ENCODE measurements around the gene CFAP46.

The CFAP46 gene

DNA sequence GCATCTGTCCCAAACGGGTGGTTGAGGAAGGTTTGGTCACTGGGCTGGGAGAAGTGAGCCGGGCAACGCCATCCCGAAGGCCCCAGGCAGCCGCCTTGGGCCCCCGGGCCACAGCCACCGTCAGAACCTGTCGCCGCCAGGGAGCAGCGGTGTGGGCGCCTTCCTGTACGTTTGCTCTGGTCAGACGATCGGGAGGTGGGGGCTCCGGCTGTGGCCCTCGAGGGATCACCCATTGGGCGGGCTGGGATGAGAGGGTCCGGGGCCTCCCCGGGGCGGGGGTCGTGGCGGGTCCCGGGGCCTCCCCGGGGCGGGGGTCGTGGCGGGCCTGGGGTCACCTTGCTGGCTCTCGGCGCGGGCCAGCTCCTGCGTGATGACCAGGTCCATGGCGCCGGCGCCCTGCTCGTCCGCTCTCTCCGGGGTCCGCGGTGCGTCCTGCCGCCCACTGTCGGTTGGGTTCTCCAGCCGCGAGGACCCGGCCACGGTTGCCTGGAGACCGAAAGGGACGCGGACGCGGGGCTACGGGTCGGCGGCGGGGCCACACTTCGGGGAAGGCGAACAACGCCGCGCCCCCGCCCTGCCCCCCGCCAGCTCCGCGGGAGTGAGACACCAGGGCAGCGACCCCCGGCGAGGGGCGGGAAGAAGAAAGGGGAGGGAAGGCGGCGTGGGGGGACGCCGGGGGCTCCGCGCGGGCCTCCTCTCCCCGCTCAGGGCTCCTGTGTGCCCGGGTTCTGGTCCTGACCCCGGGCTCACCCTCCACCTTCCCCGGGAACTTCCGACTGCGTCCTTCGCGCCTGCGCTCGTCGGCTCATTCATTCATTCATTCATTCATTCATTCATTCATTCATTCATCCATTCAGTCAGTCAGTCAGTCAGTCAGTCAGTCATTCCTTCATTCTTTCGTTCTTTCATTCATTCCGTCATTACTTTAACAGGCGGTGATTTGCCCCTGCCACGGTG, at the start of gene CFAP46:
Gene CFAP46, minus strand, starts transcription at position 470 of the 957 bp plus-strand sequence. Its CDS starts 86 bp downstream, at position 384.
- H3K27ac ChIP-seq, result no peak within 1 kb of the TSS
- TF ChIP-seq, protein P1, sequence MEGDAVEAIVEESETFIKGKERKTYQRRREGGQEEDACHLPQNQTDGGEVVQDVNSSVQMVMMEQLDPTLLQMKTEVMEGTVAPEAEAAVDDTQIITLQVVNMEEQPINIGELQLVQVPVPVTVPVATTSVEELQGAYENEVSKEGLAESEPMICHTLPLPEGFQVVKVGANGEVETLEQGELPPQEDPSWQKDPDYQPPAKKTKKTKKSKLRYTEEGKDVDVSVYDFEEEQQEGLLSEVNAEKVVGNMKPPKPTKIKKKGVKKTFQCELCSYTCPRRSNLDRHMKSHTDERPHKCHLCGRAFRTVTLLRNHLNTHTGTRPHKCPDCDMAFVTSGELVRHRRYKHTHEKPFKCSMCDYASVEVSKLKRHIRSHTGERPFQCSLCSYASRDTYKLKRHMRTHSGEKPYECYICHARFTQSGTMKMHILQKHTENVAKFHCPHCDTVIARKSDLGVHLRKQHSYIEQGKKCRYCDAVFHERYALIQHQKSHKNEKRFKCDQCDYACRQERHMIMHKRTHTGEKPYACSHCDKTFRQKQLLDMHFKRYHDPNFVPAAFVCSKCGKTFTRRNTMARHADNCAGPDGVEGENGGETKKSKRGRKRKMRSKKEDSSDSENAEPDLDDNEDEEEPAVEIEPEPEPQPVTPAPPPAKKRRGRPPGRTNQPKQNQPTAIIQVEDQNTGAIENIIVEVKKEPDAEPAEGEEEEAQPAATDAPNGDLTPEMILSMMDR (IDR thresholded peaks at IDR 0.05), result no peak
- no peak for DNase-seq (ENCODE audit: low spot score)
- H3K4me3 ChIP-seq, result peak within 1 kb of the TSS; percentile 63

DNA sequence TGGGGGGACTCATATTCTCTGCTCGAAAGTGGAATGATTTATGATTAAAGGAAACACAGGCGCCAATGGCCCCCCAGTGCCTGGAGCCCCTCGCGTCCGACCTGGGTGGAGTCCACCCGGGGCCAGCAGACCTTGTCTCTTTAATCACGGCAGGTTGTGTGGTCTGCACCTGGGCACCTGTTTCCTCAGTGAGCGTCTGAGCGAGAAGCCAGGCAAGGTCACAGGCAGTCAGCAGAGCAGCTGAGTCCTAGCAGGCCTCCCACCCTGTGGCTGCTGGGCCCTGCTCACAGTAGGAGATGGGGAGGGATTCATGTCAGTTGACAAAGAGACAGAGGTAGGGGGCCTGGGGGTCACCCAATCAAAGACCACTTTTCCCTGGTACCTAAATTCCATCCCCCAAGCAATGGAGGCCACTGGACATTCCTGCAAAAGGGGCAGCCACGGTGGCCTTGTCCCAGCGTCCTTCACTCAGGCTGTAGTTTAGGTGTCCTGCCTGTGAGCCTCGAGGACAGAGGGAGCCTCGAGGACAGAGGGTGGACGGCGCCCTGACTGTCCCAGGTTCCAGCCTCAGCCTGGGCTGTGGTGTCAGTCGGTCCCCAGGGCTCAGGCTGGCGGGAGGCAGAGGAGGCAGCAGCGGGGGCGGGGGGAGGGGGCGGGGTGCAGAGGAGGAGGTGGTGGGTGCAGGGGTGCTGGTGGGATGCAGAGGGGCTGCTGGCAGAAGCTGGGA, 49.5 kb upstream of the CFAP46 start:
- TF ChIP-seq, protein P1 (IDR thresholded peaks at IDR 0.05), result no peak
- Histone ChIP-seq H3K27ac (no peak overlapping the region), H3K4me3 (no peak overlapping the region)
- no peak for DNase-seq (ENCODE audit: low spot score)

DNA sequence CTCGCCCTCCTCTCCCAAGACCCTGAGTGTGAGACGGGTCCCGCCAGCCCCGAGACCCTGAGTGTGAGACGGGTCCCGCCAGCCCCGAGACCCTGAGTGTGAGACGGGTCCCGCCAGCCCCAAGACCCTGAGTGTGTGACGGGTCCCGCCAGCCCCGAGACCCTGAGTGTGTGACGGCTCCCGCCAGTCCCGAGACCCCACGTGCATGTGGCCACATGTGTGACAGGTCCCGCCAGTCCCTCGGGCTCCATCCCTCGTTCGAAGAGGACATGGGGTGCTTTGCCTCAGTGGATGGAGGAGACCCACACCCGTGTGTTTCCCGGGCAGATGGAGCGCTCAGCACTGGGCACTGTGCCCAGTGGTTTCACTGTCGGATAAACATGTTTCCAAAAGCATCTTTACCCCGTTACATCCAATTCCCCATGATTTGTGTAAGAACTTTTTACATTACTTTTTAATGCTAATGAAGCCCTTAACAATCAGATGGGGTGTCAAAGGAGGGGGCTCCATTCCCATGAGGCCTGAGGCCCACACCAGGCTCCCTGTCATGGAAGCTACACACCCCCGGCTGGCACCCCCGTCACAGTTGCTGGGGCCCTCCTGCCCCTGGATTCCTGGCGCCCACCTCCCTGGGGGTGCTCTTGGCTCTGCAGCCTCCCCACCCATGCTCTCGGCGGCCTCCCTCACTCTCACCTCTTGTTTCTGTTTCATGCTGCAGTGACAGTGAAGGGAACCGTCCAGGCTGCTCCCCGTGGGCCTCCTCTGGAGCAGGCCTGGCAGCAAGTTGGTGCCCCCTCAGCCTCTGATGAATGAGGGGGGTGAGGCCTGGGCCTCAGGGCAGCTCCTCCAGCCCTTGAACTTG, 48.5 kb upstream of the CFAP46 start:
- TF ChIP-seq, protein P1 (IDR thresholded peaks at IDR 0.05), result no peak

DNA sequence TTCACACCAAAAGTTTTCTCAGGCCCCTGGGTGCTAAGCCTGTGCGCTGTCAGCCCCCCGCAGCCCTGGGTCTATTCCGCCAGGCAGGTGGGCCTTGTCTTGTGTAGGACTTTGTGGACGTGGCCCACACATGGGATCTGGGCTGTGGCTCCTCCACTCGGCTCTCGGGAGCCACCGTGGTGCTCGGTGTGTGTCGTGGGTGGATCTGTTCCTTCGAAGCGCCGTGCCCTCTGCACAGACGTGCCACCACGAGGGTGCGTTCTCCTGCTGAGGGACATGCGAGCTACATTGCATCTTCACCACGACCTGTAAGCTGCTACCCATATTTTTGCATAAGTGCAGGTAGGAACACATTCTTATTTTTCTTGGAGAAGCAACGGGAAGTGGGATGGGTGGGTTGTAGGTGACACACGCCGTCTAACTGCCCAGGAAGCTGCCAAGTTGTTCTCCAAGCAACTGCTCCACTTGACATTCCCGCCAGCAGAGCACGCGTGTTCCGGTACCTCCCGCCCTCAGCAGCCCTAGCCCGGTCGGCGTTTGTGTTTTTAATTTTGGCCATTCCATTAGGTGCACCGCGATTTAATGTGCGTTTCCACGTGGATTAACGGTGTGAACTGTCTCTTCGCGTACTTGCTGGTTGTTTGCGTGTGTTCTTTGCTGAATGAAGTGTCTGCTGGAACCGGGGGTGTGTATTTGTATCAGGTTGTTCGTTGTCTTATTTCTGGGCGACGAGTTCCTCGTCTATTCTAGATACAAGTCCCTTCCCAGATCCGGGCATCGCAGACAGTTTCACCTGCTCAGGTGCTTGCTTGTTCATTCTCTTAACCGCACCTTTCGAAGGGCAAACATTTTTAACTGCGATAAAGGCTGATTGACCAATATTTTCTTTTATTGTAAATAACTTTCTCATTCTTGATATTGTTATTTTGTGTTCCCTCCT, 47.4 kb upstream of the CFAP46 start:
- TF ChIP-seq, protein P1 (IDR thresholded peaks at IDR 0.05), result no peak
- DNase-seq (ENCODE audit: low spot score), result no peak
- no peak overlapping the region for H3K27ac ChIP-seq
- H3K4me3 ChIP-seq, result no peak overlapping the region

More for the DNA sequence above, 48.5 kb upstream of the CFAP46 start:
- Histone ChIP-seq H3K4me3 (no peak overlapping the region), H3K27ac (no peak overlapping the region)
- no peak for DNase-seq (ENCODE audit: low spot score)

DNA sequence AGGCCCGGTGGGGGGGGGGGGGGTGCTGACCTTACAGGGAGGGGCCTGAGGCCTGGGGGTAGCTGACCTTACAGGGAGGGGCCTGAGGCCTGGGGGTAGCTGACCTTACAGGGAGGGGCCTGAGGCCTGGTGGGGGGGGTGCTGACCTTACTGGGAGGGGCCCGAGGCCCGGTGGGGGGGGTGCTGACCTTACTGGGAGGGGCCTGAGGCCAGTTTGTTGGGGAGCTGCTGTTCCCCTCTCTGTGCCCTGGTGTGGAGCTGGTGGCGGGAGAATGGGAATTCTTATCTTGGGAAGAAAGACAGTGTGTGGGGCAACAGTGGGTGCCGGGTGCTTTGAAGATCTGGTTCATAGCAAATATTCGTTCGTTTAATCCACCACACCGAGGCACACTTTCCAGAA, 46.6 kb upstream of the CFAP46 start:
- Histone ChIP-seq H3K4me3 (no peak overlapping the region), H3K27ac (no peak overlapping the region)
- TF ChIP-seq, protein P1 (IDR thresholded peaks at IDR 0.05), result no peak
- DNase-seq (ENCODE audit: low spot score), result no peak

All from coronary artery (tissue), 2 donors.